GM19351 (cell line): ENCODE data around the gene IVNS1ABP.
"Not testable (repeated sequence)": the region's sequence is repeated elsewhere in the genome, so short reads cannot be mapped to it uniquely, and the experiment has no call there.

Source experiments
- ATAC-seq: cut with Tn5 transposase; IDR thresholded peaks from one replicate; pipeline ENCODE4 v1.9.1; 2021; ENCODE audit warnings: mild to moderate bottlenecking, moderate library complexity; ENCODE audit not compliant: unreplicated experiment

Gene IVNS1ABP

GRCh38 chr1:185258676-185259075, 58.4 kb downstream of the IVNS1ABP start:
- no peak for ATAC-seq

DNA sequence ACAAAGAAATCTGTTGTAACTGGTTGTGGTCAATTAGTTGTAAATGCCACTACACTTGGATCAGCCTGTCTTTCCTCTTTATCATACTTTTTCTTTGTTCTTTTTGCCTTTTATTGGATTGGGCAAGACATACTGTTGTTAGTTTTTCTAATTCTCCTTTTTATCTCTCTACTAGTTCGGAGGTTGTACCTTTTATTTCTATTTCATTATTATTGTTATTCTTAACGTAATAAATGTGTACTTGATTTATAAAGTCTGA, 59.2 kb downstream of the IVNS1ABP start:
- ATAC-seq, result no peak

GRCh38 chr1:185257116-185257949, 59.7 kb downstream of the IVNS1ABP start:
- ATAC-seq, result not testable (repeated sequence)

DNA sequence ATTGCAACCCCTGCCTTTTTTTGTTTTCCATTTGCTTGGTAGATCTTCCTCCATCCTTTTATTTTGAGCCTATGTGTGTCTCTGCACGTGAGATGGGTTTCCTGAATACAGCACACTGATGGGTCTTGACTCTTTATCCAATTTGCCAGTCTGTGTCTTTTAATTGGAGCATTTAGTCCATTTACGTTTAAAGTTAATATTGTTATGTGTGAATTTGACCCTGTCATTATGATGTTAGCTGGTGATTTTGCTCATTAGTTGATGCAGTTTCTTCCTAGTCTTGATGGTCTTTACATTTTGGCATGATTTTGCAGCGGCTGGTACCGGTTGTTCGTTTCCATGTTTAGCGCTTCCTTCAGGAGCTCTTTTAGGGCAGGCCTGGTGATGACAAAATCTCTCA, 61.4 kb downstream of the IVNS1ABP start:
- ATAC-seq, result not testable (repeated sequence)

- not testable (repeated sequence) for ATAC-seq
Observed at GRCh38 chr1:185252404-185252803, 64.6 kb downstream of the IVNS1ABP start.

DNA sequence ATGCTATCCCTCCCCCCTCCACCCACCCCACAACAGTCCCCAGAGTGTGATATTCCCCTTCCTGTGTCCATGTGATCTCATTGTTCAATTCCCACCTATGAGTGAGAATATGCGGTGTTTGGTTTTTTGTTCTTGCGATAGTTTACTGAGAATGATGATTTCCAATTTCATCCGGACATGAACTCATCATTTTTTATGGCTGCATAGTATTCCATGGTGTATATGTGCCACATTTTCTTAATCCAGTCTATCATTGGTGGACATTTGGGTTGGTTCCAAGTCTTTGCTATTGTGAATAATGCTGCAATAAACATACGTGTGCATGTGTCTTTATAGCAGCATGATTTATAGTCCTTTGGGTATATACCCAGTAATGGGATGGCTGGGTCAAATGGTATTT, 65.1 kb downstream of the IVNS1ABP start:
- ATAC-seq, result not testable (repeated sequence)

DNA sequence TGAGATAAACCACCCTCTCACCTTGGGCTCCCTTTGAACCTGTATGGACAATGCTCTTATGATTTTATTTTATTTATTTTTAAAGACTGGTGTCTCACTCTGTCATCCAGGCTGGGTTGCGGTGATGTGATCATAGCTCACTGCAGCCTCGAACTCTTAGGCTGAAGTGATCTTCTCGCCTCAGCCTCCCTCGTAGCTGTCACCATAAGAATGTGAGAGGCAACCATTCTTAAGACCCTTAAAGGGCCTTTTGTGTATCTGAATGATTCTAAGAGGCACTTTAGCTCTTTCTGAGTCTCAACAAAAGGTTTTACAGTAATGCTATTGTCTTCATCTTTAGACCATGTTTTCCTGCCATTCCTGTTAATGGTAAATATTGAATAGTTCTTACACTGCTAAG, 67.0 kb downstream of the IVNS1ABP start:
- no peak for ATAC-seq

DNA sequence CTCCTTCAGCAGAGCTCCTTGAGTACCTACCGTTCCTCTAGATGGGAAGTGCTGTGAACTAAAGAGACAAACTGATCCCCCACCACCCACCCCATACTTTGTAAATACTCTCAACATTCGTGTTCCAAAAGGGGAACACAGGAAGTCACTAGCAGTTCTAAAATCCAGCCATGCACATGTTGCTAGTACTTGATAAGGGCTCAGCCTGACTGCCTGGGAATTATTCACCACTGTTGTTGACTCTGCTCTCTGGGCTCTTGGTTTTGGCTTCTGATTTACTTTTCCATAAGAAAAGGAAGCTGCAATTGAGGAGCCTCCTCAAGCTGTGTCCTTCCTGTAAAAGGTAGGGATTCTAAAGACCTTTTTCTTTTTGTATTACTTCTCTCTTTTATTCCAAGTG, 67.5 kb downstream of the IVNS1ABP start:
- no peak for ATAC-seq
